HG03378 (cell line): ENCODE results near the gene AKAP13.

Experiments used
- ATAC-seq: cut with Tn5 transposase; IDR thresholded peaks from one replicate; pipeline ENCODE4 v1.9.1; 2021; ENCODE audit warnings: mild to moderate bottlenecking, moderate library complexity; ENCODE audit not compliant: unreplicated experiment

Gene AKAP13

GRCh38 chr15:85609492-85609891 is 229.1 kb downstream of the AKAP13 start:
- ATAC-seq = no peak

- no peak for ATAC-seq
Observed at GRCh38 chr15:85611361-85611760, 231.0 kb downstream of the AKAP13 start.

GRCh38 chr15:85614059-85614458 is 233.7 kb downstream of the AKAP13 start:
- no peak for ATAC-seq

GRCh38 chr15:85615930-85616329 is 235.5 kb downstream of the AKAP13 start:
- ATAC-seq = peak; percentile 57

- no peak for ATAC-seq
Observed at GRCh38 chr15:85616549-85617110, 236.2 kb downstream of the AKAP13 start.

- ATAC-seq = no peak
Observed at GRCh38 chr15:85618228-85618505, 237.8 kb downstream of the AKAP13 start.

- ATAC-seq = peak; percentile 53
Observed at GRCh38 chr15:85618956-85619491, 238.6 kb downstream of the AKAP13 start.

- ATAC-seq = no peak
Observed at GRCh38 chr15:85619992-85620689, 239.7 kb downstream of the AKAP13 start.

- ATAC-seq = no peak
Observed at GRCh38 chr15:85620690-85621049, 240.3 kb downstream of the AKAP13 start.

- no peak for ATAC-seq
Observed at GRCh38 chr15:85621094-85621493, 240.7 kb downstream of the AKAP13 start.

- ATAC-seq = no peak
Observed at GRCh38 chr15:85622221-85622831, 241.9 kb downstream of the AKAP13 start.

- ATAC-seq = no peak
Observed at GRCh38 chr15:85623315-85624049, 243.1 kb downstream of the AKAP13 start.

GRCh38 chr15:85624291-85624801 is 243.9 kb downstream of the AKAP13 start:
- ATAC-seq = no peak

- peak; percentile 4 for ATAC-seq
Observed at GRCh38 chr15:85625166-85625830, 244.9 kb downstream of the AKAP13 start.

- ATAC-seq = peak; percentile 85
Observed at GRCh38 chr15:85625856-85626255, 245.5 kb downstream of the AKAP13 start.

- ATAC-seq = no peak
Observed at GRCh38 chr15:85627213-85627935, 247.0 kb downstream of the AKAP13 start.

- ATAC-seq = no peak
Observed at GRCh38 chr15:85630311-85630710, 249.9 kb downstream of the AKAP13 start.

- no peak for ATAC-seq
Observed at GRCh38 chr15:85631018-85631417, 250.6 kb downstream of the AKAP13 start.

- ATAC-seq = no peak
Observed at GRCh38 chr15:85632014-85632413, 251.6 kb downstream of the AKAP13 start.

GRCh38 chr15:85633859-85634258 is 253.5 kb downstream of the AKAP13 start:
- no peak for ATAC-seq
